IPS-15b (cell line): Measurements from ENCODE around the gene IQGAP1.

ENCODE experiments used
- H3K27me3 ChIP-seq: one replicate; pipeline ENCODE4 v1.6.1; 2013; ENCODE audit warnings: low read length; ENCODE audit not compliant: control insufficient read depth, insufficient read depth
- H3K36me3 ChIP-seq: one replicate; pipeline ENCODE4 v1.6.1; 2013; ENCODE audit warnings: low read length; ENCODE audit not compliant: control insufficient read depth, insufficient read depth
- H3K4me1 ChIP-seq: one replicate; pipeline ENCODE4 v1.6.1; 2013; ENCODE audit warnings: mild to moderate bottlenecking, low read length; ENCODE audit not compliant: control insufficient read depth, insufficient read depth
- H3K4me3 ChIP-seq: one replicate; pipeline ENCODE4 v1.5.1; 2013; ENCODE audit warnings: low read depth, low read length
- H3K9ac ChIP-seq: one replicate; pipeline ENCODE4 v1.6.1; 2013; ENCODE audit warnings: low read depth, mild to moderate bottlenecking, low read length
- H3K9me3 ChIP-seq: one replicate; pipeline ENCODE4 v1.6.1; 2013; ENCODE audit warnings: mild to moderate bottlenecking, low read length; ENCODE audit not compliant: control insufficient read depth, insufficient read depth

IQGAP1 gene

GRCh38 chr15:90478846-90479481, 90.9 kb downstream of the IQGAP1 start:
- Histone ChIP-seq H3K4me1 (no peaks in the 10 kb centered on the region), H3K9me3 (no peaks in the 10 kb centered on the region), H3K9ac (no peak overlapping the region), H3K4me3 (no peak overlapping the region), H3K36me3 (peaks cover 22% of the 10 kb centered on the region), H3K27me3 (no peaks in the 10 kb centered on the region)

- Histone ChIP-seq H3K27me3 (no peaks in the 10 kb centered on the region), H3K9me3 (no peaks in the 10 kb centered on the region), H3K36me3 (peaks cover 18% of the 10 kb centered on the region), H3K4me1 (no peaks in the 10 kb centered on the region), H3K4me3 (no peak overlapping the region), H3K9ac (no peak overlapping the region)
Observed at GRCh38 chr15:90479656-90480055, 91.6 kb downstream of the IQGAP1 start.

GRCh38 chr15:90481023-90481422, 93.0 kb downstream of the IQGAP1 start:
- H3K9me3 ChIP-seq: no peaks in the 10 kb centered on the region
- no peak overlapping the region for H3K9ac ChIP-seq
- peaks cover 24% of the 10 kb centered on the region for H3K36me3 ChIP-seq
- no peaks in the 10 kb centered on the region for H3K4me1 ChIP-seq
- H3K4me3 ChIP-seq: no peak overlapping the region
- no peaks in the 10 kb centered on the region for H3K27me3 ChIP-seq

- no peaks in the 10 kb centered on the region for H3K4me1 ChIP-seq
- H3K4me3 ChIP-seq: no peak overlapping the region
- H3K36me3 ChIP-seq: peaks cover 22% of the 10 kb centered on the region
- no peak overlapping the region for H3K9ac ChIP-seq
- no peaks in the 10 kb centered on the region for H3K27me3 ChIP-seq
- no peaks in the 10 kb centered on the region for H3K9me3 ChIP-seq
Observed at GRCh38 chr15:90482124-90483011, 94.3 kb downstream of the IQGAP1 start.

- Histone ChIP-seq H3K36me3 (peaks cover 22% of the 10 kb centered on the region), H3K4me3 (no peak overlapping the region), H3K27me3 (no peaks in the 10 kb centered on the region), H3K9ac (no peak overlapping the region), H3K9me3 (no peaks in the 10 kb centered on the region), H3K4me1 (no peaks in the 10 kb centered on the region)
Observed at GRCh38 chr15:90483012-90483307, 94.9 kb downstream of the IQGAP1 start.

- Histone ChIP-seq H3K4me1 (no peaks in the 10 kb centered on the region), H3K9me3 (no peaks in the 10 kb centered on the region)
Observed at GRCh38 chr15:90483637-90484036, 95.6 kb downstream of the IQGAP1 start.

DNA sequence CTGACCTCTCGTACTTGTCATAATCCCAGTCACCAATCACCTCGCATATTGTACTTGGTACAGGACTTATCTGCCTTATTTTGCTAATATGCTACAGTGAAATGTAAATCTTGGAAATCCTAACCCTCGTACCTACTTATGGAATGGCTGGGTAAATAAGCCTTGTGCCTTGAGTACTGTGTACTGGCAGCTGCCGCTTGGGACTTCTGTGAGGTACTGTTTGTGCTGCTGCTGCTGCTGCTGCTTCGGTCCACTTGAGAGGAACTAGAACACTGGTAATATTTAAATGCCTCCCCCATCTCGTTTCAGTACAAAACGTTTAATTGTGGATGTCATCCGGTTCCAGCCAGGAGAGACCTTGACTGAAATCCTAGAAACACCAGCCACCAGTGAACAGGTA, 99.1 kb downstream of the IQGAP1 start:
- Histone ChIP-seq H3K27me3 (no peaks in the 10 kb centered on the region), H3K4me3 (no peak overlapping the region), H3K9ac (no peak overlapping the region), H3K9me3 (no peaks in the 10 kb centered on the region), H3K4me1 (no peaks in the 10 kb centered on the region), H3K36me3 (peaks cover 24% of the 10 kb centered on the region)

More at GRCh38 chr15:90483637-90484036, 95.6 kb downstream of the IQGAP1 start:
- Histone ChIP-seq H3K9ac (no peak overlapping the region), H3K27me3 (no peaks in the 10 kb centered on the region), H3K4me3 (no peak overlapping the region), H3K36me3 (peaks cover 20% of the 10 kb centered on the region)

GRCh38 chr15:90489514-90489913, 101.5 kb downstream of the IQGAP1 start:
- H3K4me1 ChIP-seq: no peaks in the 10 kb centered on the region
- no peak overlapping the region for H3K4me3 ChIP-seq
- peaks cover 17% of the 10 kb centered on the region for H3K36me3 ChIP-seq
- H3K9me3 ChIP-seq: no peaks in the 10 kb centered on the region
- no peaks in the 10 kb centered on the region for H3K27me3 ChIP-seq
- H3K9ac ChIP-seq: no peak overlapping the region

- no peak overlapping the region for H3K9ac ChIP-seq
- H3K36me3 ChIP-seq: peaks cover 17% of the 10 kb centered on the region
- no peaks in the 10 kb centered on the region for H3K9me3 ChIP-seq
- H3K4me1 ChIP-seq: no peaks in the 10 kb centered on the region
- no peak overlapping the region for H3K4me3 ChIP-seq
- H3K27me3 ChIP-seq: no peaks in the 10 kb centered on the region
Observed at GRCh38 chr15:90489944-90490343, 101.9 kb downstream of the IQGAP1 start.

DNA sequence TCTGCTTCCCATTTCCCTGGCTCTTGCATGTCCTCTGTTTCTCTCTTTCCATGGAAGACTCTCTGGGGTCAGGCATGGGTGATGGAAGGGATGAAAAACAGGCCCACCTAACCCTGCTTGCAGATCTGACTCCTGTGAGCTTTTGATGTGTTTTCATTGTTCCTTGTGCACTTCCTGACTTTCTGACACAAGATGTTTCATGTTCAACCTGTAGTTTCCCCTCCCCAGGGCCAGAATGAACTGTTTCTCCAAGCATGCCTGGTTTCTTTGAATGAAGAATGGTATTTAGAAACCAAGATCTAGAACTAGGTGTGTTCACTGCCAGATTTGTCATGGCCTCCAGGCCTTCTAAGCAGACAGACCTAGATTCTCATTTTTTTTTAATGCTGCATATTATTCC, 105.6 kb downstream of the IQGAP1 start:
- Histone ChIP-seq H3K36me3 (peaks cover 15% of the 10 kb centered on the region), H3K4me1 (no peaks in the 10 kb centered on the region), H3K4me3 (no peak overlapping the region), H3K9me3 (no peaks in the 10 kb centered on the region), H3K9ac (no peak overlapping the region), H3K27me3 (no peaks in the 10 kb centered on the region)

DNA sequence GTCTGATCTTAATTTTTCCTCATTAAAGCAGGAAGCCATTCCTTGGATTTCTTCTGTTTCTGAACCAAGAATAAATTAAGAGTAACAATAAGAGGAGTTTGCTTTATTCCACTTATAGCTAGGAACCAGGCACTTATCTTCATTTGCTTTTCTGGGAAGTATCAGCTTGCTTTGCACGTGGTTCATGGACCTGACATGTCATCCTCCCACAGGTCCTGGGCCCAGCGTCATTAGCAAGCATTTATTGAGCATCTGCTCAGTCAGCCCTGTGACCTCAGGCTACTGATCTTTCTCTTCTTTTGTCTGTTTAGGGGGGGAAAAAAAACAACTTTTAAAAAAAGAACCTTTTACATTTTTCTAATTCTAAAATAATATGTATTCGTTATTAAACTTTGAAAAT, 107.0 kb downstream of the IQGAP1 start:
- H3K9me3 ChIP-seq: no peaks in the 10 kb centered on the region
- H3K27me3 ChIP-seq: no peaks in the 10 kb centered on the region
- H3K4me3 ChIP-seq: no peak overlapping the region
- H3K4me1 ChIP-seq: no peaks in the 10 kb centered on the region
- no peak overlapping the region for H3K9ac ChIP-seq
- peaks cover 19% of the 10 kb centered on the region for H3K36me3 ChIP-seq

GRCh38 chr15:90496791-90497190, 108.7 kb downstream of the IQGAP1 start:
- no peaks in the 10 kb centered on the region for H3K27me3 ChIP-seq
- peaks cover 12% of the 10 kb centered on the region for H3K36me3 ChIP-seq
- no peaks in the 10 kb centered on the region for H3K9me3 ChIP-seq
- no peak overlapping the region for H3K4me3 ChIP-seq
- H3K4me1 ChIP-seq: no peaks in the 10 kb centered on the region
- no peak overlapping the region for H3K9ac ChIP-seq
